PC-3 (cell line): ENCODE data around the gene TLR5.

ENCODE experiments used
- CTCF ChIP-seq: fragments of 300-600 bp; sonication (generic); conservative IDR thresholded peaks from 2 replicates; pipeline ENCODE4 v1.5.1; 2017; ENCODE audit warnings: antibody characterized with exemption, low read depth, mild to moderate bottlenecking, low read length
- EZH2phosphoT487 ChIP-seq: fragments of 300-600 bp; sonication (generic); IDR thresholded peaks from 2 replicates; pipeline ENCODE4 v1.6.1; 2018; ENCODE audit warnings: mild to moderate bottlenecking, antibody characterized with exemption, low read length, borderline replicate concordance

DNA sequence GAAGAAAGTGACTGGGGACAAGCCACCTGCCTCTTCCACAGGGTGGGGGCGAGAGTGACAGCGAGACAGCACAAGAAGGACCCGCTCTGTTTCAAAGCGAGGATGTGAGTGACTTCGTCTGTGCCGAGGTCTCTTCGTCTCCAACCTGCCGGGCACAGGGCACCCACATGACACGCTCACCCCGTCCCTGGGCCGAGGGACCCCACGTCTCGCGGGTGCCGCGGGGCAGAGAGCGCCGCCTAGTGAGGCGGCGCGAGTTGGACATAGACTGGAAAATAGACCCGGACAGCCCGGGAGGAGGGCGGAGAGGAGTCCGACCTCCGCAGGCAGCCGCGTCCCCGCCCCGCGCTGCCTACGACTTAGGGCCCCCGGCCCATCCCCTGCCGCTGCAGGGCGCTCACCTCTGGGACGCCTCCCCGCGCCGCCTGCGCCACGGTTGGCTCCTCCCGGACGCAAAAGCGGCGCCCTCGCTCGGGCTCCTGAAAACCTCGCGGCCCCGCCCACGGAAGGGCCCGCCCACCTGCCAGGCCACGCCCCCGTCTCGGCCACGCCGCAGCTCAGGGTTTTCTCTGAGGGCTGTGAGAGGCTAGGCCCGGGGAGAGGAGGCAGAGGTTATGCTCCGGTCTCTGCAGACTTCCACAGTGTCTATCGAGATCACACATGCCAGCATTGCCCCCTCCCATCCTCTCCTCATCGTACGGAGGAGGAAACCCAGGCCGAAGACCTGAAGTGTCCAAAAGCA is at the start of gene TLR5:
- peak; percentile 85 for TF ChIP-seq CTCF
- TF ChIP-seq EZH2phosphoT487, result no peak
